PFSK-1 (cell line): ENCODE measurements around the gene IL20RA.

ENCODE experiments used
- POLR2AphosphoS5 ChIP-seq: IDR thresholded peaks from 2 replicates; pipeline ENCODE4 v1.6.1; 2012; ENCODE audit warnings: low read depth, mild to moderate bottlenecking, control low read depth, low read length, moderate library complexity
- TAF1 ChIP-seq: IDR thresholded peaks from 2 replicates; pipeline ENCODE4 v1.6.1; 2012; ENCODE audit warnings: low read length, control low read depth, borderline replicate concordance; ENCODE audit not compliant: insufficient read depth
- TF ChIP-seq, protein P1 (sequence below), 2 experiments: IDR thresholded peaks; 2 replicates each; pipeline versions ENCODE4 v1.6.1 to v1.8.0; 2011 to 2012; ENCODE audit warnings: low read depth in 2 of 2, low read length in 2 of 2, control low read depth in 1 of 2, inconsistent platforms in 1 of 2, mild to moderate bottlenecking in 1 of 2, moderate library complexity in 1 of 2; ENCODE audit not compliant: insufficient read depth in 1 of 2

DNA sequence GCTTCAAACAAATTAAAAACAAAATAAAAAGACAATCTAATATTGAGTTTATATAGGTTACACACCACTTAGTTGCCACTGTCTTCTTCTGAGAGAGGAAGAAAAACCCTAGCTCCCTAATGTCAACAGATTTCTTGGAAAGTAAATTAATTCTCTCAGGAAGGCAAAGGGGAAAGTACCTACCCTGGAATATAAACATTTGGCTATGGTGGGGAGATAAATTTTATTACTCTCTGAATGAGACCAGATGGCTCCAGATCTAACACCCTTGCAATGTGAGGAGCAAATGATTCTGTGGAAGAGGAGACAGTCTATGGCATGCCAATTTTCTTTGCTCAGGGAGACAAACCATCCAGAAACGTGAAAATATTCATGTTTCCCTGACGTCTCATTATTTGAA, 4.3 kb upstream of the IL20RA start:
- TF ChIP-seq TAF1 (no peak), POLR2AphosphoS5 (no peak)
- TF ChIP-seq, protein P1, sequence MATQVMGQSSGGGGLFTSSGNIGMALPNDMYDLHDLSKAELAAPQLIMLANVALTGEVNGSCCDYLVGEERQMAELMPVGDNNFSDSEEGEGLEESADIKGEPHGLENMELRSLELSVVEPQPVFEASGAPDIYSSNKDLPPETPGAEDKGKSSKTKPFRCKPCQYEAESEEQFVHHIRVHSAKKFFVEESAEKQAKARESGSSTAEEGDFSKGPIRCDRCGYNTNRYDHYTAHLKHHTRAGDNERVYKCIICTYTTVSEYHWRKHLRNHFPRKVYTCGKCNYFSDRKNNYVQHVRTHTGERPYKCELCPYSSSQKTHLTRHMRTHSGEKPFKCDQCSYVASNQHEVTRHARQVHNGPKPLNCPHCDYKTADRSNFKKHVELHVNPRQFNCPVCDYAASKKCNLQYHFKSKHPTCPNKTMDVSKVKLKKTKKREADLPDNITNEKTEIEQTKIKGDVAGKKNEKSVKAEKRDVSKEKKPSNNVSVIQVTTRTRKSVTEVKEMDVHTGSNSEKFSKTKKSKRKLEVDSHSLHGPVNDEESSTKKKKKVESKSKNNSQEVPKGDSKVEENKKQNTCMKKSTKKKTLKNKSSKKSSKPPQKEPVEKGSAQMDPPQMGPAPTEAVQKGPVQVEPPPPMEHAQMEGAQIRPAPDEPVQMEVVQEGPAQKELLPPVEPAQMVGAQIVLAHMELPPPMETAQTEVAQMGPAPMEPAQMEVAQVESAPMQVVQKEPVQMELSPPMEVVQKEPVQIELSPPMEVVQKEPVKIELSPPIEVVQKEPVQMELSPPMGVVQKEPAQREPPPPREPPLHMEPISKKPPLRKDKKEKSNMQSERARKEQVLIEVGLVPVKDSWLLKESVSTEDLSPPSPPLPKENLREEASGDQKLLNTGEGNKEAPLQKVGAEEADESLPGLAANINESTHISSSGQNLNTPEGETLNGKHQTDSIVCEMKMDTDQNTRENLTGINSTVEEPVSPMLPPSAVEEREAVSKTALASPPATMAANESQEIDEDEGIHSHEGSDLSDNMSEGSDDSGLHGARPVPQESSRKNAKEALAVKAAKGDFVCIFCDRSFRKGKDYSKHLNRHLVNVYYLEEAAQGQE (IDR thresholded peaks at IDR 0.05; ENCODE audit: insufficient read depth in 1 of 2, low read depth in 2 of 2, low read length in 2 of 2): no peak
